HG02938 (cell line): Measurements from ENCODE around the gene MCTS1.
"Not testable (repeated sequence)": the region's sequence is repeated elsewhere in the genome, so short reads cannot be mapped to it uniquely, and the experiment has no call there.

Source experiments
- ATAC-seq: cut with Tn5 transposase; IDR thresholded peaks from one replicate; pipeline ENCODE4 v1.9.1; 2021; ENCODE audit warnings: mild to moderate bottlenecking, moderate library complexity; ENCODE audit not compliant: unreplicated experiment

The MCTS1 gene

GRCh38 chrX:120603707-120604360 is at the start of gene MCTS1:
Gene MCTS1 (plus strand): TSS chrX:120604101. CDS start chrX:120604237, 136 bp downstream.
- ATAC-seq, result peak; percentile 94

GRCh38 chrX:120556251-120556650 is 47.6 kb upstream of the MCTS1 start:
- no peak for ATAC-seq

- ATAC-seq, result no peak
Observed at GRCh38 chrX:120559804-120560203, 44.1 kb upstream of the MCTS1 start.

GRCh38 chrX:120560405-120560841 is 43.5 kb upstream of the MCTS1 start:
- peak; percentile 41 for ATAC-seq

- ATAC-seq, result peak; percentile 87
Observed at GRCh38 chrX:120560842-120561633, 42.9 kb upstream of the MCTS1 start, which contains the start of gene CUL4B. Gene CUL4B (minus strand): TSS chrX:120560962. CDS start chrX:120560638, 324 bp downstream.

GRCh38 chrX:120561634-120562568 is 42.0 kb upstream of the MCTS1 start:
- no peak for ATAC-seq

GRCh38 chrX:120562569-120562926 is 41.4 kb upstream of the MCTS1 start:
- ATAC-seq, result no peak

- no peak for ATAC-seq
Observed at GRCh38 chrX:120564925-120565324, 39.0 kb upstream of the MCTS1 start.

GRCh38 chrX:120566817-120567216 is 37.1 kb upstream of the MCTS1 start:
- ATAC-seq, result no peak

- ATAC-seq, result no peak
Observed at GRCh38 chrX:120568035-120568434, 35.9 kb upstream of the MCTS1 start.

- ATAC-seq, result no peak
Observed at GRCh38 chrX:120568609-120569008, 35.3 kb upstream of the MCTS1 start.

GRCh38 chrX:120570011-120570600 is 33.8 kb upstream of the MCTS1 start:
- no peak for ATAC-seq

- not testable (repeated sequence) for ATAC-seq
Observed at GRCh38 chrX:120573806-120574205, 30.1 kb upstream of the MCTS1 start.

GRCh38 chrX:120575379-120576114 is 28.4 kb upstream of the MCTS1 start:
- ATAC-seq, result no peak

- ATAC-seq, result no peak
Observed at GRCh38 chrX:120585702-120586101, 18.2 kb upstream of the MCTS1 start.

GRCh38 chrX:120604361-120604782 is 471 bp downstream of the MCTS1 start:
- ATAC-seq, result no peak

GRCh38 chrX:120612086-120612485 is 8.2 kb downstream of the MCTS1 start:
- ATAC-seq, result no peak

GRCh38 chrX:120614816-120615215 is 10.9 kb downstream of the MCTS1 start:
- ATAC-seq, result no peak

GRCh38 chrX:120617996-120618630 is 14.2 kb downstream of the MCTS1 start:
- ATAC-seq, result no peak

GRCh38 chrX:120625371-120625770 is 21.5 kb downstream of the MCTS1 start:
- no peak for ATAC-seq
